ENCODE data around the gene ROBO3. TPM values are rescaled to one million over a fixed set of nuclear protein-coding genes. Genes with fewer than 3 reads are reported as not detected.

The ROBO3 gene
- total and polyA plus RNA-seq, 2 experiments from 2014 or later, result 12.1 TPM

GRCh38 chr11:124889191-124890091 lies 24.2 kb downstream of the ROBO3 start:
- DNase-seq, result no peak
- Histone ChIP-seq H3K4me2 (ENCODE audit: unreplicated experiment) (no peak overlapping the region), H2AFZ (no peak overlapping the region), H4K20me1 (ENCODE audit: insufficient read depth) (no peaks in the 10 kb centered on the region), H3K27me3 (replicated peaks; ENCODE audit: insufficient read depth) (no peaks in the 10 kb centered on the region), H3K9me3 (ENCODE audit: low read depth) (no peaks in the 10 kb centered on the region), H3K9me2 (ENCODE audit: insufficient read depth) (no peaks in the 10 kb centered on the region), H3F3A (ENCODE audit: insufficient read depth) (no peaks in the 10 kb centered on the region), H3K27ac (no peak overlapping the region), H3K4me1 (ENCODE audit: insufficient read depth) (no peaks in the 10 kb centered on the region; the same call in 1 of the 2 replicates), H3K4me3 (no peak overlapping the region), H3K9ac (no peak overlapping the region), H3K79me2 (ENCODE audit: insufficient read depth) (no peaks in the 10 kb centered on the region), H3K36me3 (ENCODE audit: low read depth) (no peaks in the 10 kb centered on the region)
- in situ Hi-C loops (cut with MboI), result no loop called here
- no peak for TF ChIP-seq EZH2phosphoT487 (IDR thresholded peaks at IDR 0.05; ENCODE audit: insufficient read depth, low read depth)
- no peak for TF ChIP-seq EZH2 (IDR thresholded peaks at IDR 0.05; ENCODE audit: insufficient read depth, poor library complexity, severe bottlenecking)
- 90 to 92% methylated on average over 2 of the region's 2 CpGs for WGBS, 2 experiments (ENCODE audit: low coverage in 1 of 2, low lambda C conversion rate in 2 of 2, missing lambda C conversion rate in 2 of 2)

GRCh38 chr11:124890151-124890550 lies 24.9 kb downstream of the ROBO3 start:
- H3K79me2 ChIP-seq (ENCODE audit: insufficient read depth), result no peaks in the 10 kb centered on the region
- no peaks in the 10 kb centered on the region for H3K27me3 ChIP-seq (replicated peaks; ENCODE audit: insufficient read depth)
- H3K9me2 ChIP-seq (ENCODE audit: insufficient read depth), result no peaks in the 10 kb centered on the region
- in situ Hi-C loops (cut with MboI), result no loop called here
- no peaks in the 10 kb centered on the region for H3K36me3 ChIP-seq (ENCODE audit: low read depth)
- no peak overlapping the region for H3K27ac ChIP-seq
- no peak overlapping the region for H3K4me2 ChIP-seq (ENCODE audit: unreplicated experiment)
- no peaks in the 10 kb centered on the region for H3K9me3 ChIP-seq (ENCODE audit: low read depth)
- TF ChIP-seq EZH2 (IDR thresholded peaks at IDR 0.05; ENCODE audit: insufficient read depth, poor library complexity, severe bottlenecking) (no peak), EZH2phosphoT487 (IDR thresholded peaks at IDR 0.05; ENCODE audit: insufficient read depth, low read depth) (no peak)
- no peaks in the 10 kb centered on the region for H4K20me1 ChIP-seq (ENCODE audit: insufficient read depth)
- no peaks in the 10 kb centered on the region; the same call in 1 of the 2 replicates for H3K4me1 ChIP-seq (ENCODE audit: insufficient read depth)
- WGBS, 2 experiments (ENCODE audit: low coverage in 1 of 2, low lambda C conversion rate in 2 of 2, missing lambda C conversion rate in 2 of 2), result 85 to 95% methylated on average over 2 of the region's 2 CpGs
- H3K9ac ChIP-seq, result no peak overlapping the region
- no peak for DNase-seq
- H3F3A ChIP-seq (ENCODE audit: insufficient read depth), result no peaks in the 10 kb centered on the region
- H2AFZ ChIP-seq, result no peak overlapping the region
- H3K4me3 ChIP-seq, result no peak overlapping the region

- Histone ChIP-seq H3F3A (ENCODE audit: insufficient read depth) (no peaks in the 10 kb centered on the region), H3K4me3 (no peak overlapping the region), H3K9me2 (ENCODE audit: insufficient read depth) (no peaks in the 10 kb centered on the region), H3K27ac (no peak overlapping the region), H3K79me2 (ENCODE audit: insufficient read depth) (no peaks in the 10 kb centered on the region), H3K9ac (no peak overlapping the region), H3K4me2 (ENCODE audit: unreplicated experiment) (no peak overlapping the region), H3K9me3 (ENCODE audit: low read depth) (no peaks in the 10 kb centered on the region), H3K4me1 (ENCODE audit: insufficient read depth) (no peaks in the 10 kb centered on the region; the same call in 1 of the 2 replicates), H3K36me3 (ENCODE audit: low read depth) (no peaks in the 10 kb centered on the region), H4K20me1 (ENCODE audit: insufficient read depth) (no peaks in the 10 kb centered on the region), H2AFZ (no peak overlapping the region), H3K27me3 (replicated peaks; ENCODE audit: insufficient read depth) (no peaks in the 10 kb centered on the region)
- in situ Hi-C loops (cut with MboI), result no loop called here
- DNase-seq, result no peak
- 64 to 73% methylated on average over 9 of the region's 9 CpGs for WGBS, 2 experiments (ENCODE audit: low coverage in 1 of 2, low lambda C conversion rate in 2 of 2, missing lambda C conversion rate in 2 of 2)
- no peak for TF ChIP-seq EZH2 (IDR thresholded peaks at IDR 0.05; ENCODE audit: insufficient read depth, poor library complexity, severe bottlenecking)
- TF ChIP-seq EZH2phosphoT487 (IDR thresholded peaks at IDR 0.05; ENCODE audit: insufficient read depth, low read depth), result no peak
These were observed 25.6 kb downstream of the ROBO3 start for GRCh38 chr11:124890683-124891372.

GRCh38 chr11:124891373-124891861 lies 26.2 kb downstream of the ROBO3 start:
- no peak for DNase-seq
- no peaks in the 10 kb centered on the region for H3K36me3 ChIP-seq (ENCODE audit: low read depth)
- no peaks in the 10 kb centered on the region for H3F3A ChIP-seq (ENCODE audit: insufficient read depth)
- H3K9me3 ChIP-seq (ENCODE audit: low read depth), result no peaks in the 10 kb centered on the region
- H3K4me2 ChIP-seq (ENCODE audit: unreplicated experiment), result no peak overlapping the region
- 41 to 48% methylated on average over 10 to 12 of the region's 12 CpGs for WGBS, 2 experiments (ENCODE audit: low coverage in 1 of 2, low lambda C conversion rate in 2 of 2, missing lambda C conversion rate in 2 of 2)
- no peaks in the 10 kb centered on the region for H3K79me2 ChIP-seq (ENCODE audit: insufficient read depth)
- no peaks in the 10 kb centered on the region for H4K20me1 ChIP-seq (ENCODE audit: insufficient read depth)
- no peaks in the 10 kb centered on the region for H3K9me2 ChIP-seq (ENCODE audit: insufficient read depth)
- no peak overlapping the region for H3K27ac ChIP-seq
- H3K4me1 ChIP-seq (ENCODE audit: insufficient read depth), result no peaks in the 10 kb centered on the region; the same call in 1 of the 2 replicates
- no peaks in the 10 kb centered on the region for H3K27me3 ChIP-seq (replicated peaks; ENCODE audit: insufficient read depth)
- in situ Hi-C loops (cut with MboI), result no loop called here
- H3K4me3 ChIP-seq, result no peak overlapping the region
- no peak overlapping the region for H3K9ac ChIP-seq
- TF ChIP-seq EZH2phosphoT487 (IDR thresholded peaks at IDR 0.05; ENCODE audit: insufficient read depth, low read depth), result no peak
- no peak for TF ChIP-seq EZH2 (IDR thresholded peaks at IDR 0.05; ENCODE audit: insufficient read depth, poor library complexity, severe bottlenecking)
- no peak overlapping the region for H2AFZ ChIP-seq

All from GM23248 (cell line).